Activated CD8-positive, alpha-beta memory T cell treated with anti-CD3 and anti-CD28 coated beads, Interleukin-2, amount 50 U/mL, for 1 hour (primary cell): ENCODE results near the gene SPATA33.

ENCODE experiments used
- DNase-seq: peaks from one replicate; pipeline ENCODE4 v3.0.0-alpha.2; 2020; ENCODE audit errors: extremely low read depth

SPATA33 gene

GRCh38 chr16:89657442-89658220, at the start of gene SPATA33, which contains the start of gene CHMP1A:
SPATA33 (plus strand) TSS chr16:89657836; CDS start chr16:89657912, 76 bp downstream.
CHMP1A (minus strand) TSS chr16:89657708; CDS start chr16:89657588, 120 bp downstream.
- peak; percentile 63 for DNase-seq

GRCh38 chr16:89607937-89608740, 49.5 kb upstream of the SPATA33 start:
- DNase-seq = no peak

- DNase-seq = no peak
Measured at GRCh38 chr16:89610108-89610453, 47.6 kb upstream of the SPATA33 start.

GRCh38 chr16:89612415-89613166, 45.0 kb upstream of the SPATA33 start:
- no peak for DNase-seq

GRCh38 chr16:89613231-89613953, 44.2 kb upstream of the SPATA33 start, which contains the start of gene DPEP1:
DPEP1 (plus strand) TSS chr16:89613642; CDS start chr16:89630411, 16,769 bp downstream.
- DNase-seq = no peak

GRCh38 chr16:89613954-89614459, 43.6 kb upstream of the SPATA33 start:
- DNase-seq = no peak

- no peak for DNase-seq
Measured at GRCh38 chr16:89615176-89615575, 42.5 kb upstream of the SPATA33 start.

- DNase-seq = no peak
Measured at GRCh38 chr16:89615596-89616090, 42.0 kb upstream of the SPATA33 start.

- no peak for DNase-seq
Measured at GRCh38 chr16:89616623-89617022, 41.0 kb upstream of the SPATA33 start.

- DNase-seq = no peak
Measured at GRCh38 chr16:89617036-89617435, 40.6 kb upstream of the SPATA33 start.

- DNase-seq = no peak
Measured at GRCh38 chr16:89618109-89618998, 39.3 kb upstream of the SPATA33 start.

GRCh38 chr16:89619840-89620239, 37.8 kb upstream of the SPATA33 start:
- no peak for DNase-seq

GRCh38 chr16:89620406-89620841, 37.2 kb upstream of the SPATA33 start:
- no peak for DNase-seq

- DNase-seq = no peak
Measured at GRCh38 chr16:89621136-89621697, 36.4 kb upstream of the SPATA33 start.

- DNase-seq = no peak
Measured at GRCh38 chr16:89621698-89622409, 35.8 kb upstream of the SPATA33 start.

- no peak for DNase-seq
Measured at GRCh38 chr16:89623511-89624261, 34.0 kb upstream of the SPATA33 start.

GRCh38 chr16:89624777-89625761, 32.6 kb upstream of the SPATA33 start:
- no peak for DNase-seq
